Bone marrow (tissue), 2 donors: ENCODE data around the gene KIF27.
A peak's percentile ranks its signal among the peaks of the same experiment; 100 is the strongest.
"Not testable (repeated sequence)": the region's sequence is repeated elsewhere in the genome, so short reads cannot be mapped to it uniquely, and the experiment has no call there.

Experiments
- DNase-seq, 2 donors: peaks; one replicate each; lab custom pipeline; 2025; lab: John Stamatoyannopoulos, UW

KIF27 gene

GRCh38 chr9:83815120-83815519 lies 106.1 kb downstream of the KIF27 start:
- not testable (repeated sequence) for DNase-seq

DNA sequence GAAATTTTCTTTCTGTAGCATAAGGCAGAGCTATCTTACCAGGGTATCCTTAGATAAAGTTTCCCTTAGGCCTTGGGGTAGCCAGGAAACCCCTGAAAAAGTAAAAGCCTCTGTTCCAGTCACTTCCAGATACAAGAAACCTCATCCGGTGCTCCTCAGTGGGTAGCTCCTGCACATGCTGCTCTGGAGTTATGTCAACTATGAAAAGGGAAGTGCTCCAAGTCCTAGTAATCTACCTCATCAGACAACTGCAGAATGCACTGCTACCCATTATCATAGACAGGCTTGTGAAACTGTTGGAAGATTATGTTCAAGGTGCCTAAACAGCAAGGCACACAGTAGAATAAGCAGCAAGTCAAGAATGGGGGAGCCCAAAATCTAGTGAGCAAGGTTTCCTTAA lies 112.0 kb downstream of the KIF27 start:
- DNase-seq, result not testable (repeated sequence)

GRCh38 chr9:83804454-83804853 lies 116.8 kb downstream of the KIF27 start:
- not testable (repeated sequence) for DNase-seq

DNA sequence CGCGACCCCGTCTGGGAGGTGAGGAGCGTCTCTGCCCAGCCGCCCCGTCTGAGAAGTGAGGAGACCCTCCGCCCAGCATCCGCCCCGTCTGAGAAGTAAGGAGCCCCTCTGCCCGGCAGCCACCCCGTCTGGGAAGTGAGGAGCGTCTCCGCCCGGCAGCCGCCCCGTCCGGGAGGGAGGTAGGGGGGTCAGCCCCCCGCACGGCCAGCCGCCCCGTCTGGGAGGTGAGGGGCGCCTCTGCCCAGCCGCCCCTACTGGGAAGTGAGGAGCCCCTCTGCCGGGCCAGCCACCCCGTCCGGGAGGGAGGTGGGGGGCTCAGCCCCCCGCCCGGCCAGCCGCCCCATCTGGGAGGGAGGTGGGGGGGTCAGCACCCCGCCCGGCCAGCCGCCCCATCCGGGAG lies 117.3 kb downstream of the KIF27 start:
- DNase-seq, result not testable (repeated sequence)

DNA sequence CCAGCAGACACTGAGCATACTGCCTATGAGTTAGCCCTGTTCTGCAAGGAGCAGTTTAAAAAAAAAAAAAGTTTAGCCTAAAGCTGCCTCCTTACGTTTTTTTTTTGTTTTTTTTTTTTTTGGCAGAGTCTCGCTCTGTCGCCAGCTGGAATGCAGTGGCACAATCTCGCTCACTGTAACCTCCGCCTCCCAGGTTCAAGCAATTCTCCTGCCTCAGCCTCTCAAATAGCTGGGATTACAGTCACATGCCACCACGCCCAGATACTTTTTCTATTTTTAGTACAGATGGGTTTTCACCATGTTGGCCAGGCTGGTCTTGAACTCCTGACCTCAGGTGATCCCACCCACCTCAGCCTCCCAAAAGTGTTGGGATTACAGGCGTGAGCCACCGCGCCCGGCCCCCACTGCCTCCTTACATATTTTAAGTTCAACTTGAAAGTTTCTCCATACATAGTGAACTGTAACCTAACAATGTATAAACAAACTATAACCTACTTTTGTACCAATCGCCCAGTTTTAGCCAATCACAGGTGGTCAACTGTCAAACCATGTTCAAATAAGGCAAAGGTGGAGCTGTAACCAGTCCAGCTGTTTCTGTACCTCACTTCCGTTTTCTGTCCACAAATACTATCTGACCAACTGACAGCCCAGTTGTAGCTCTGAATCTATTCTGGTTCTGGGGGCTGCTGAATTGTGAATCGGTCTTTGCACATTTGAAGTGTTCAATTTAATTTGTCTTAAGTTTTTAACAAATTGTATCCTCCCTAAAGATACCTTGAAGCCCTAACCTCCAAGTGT lies 120.8 kb downstream of the KIF27 start:
- no peak for DNase-seq

DNA sequence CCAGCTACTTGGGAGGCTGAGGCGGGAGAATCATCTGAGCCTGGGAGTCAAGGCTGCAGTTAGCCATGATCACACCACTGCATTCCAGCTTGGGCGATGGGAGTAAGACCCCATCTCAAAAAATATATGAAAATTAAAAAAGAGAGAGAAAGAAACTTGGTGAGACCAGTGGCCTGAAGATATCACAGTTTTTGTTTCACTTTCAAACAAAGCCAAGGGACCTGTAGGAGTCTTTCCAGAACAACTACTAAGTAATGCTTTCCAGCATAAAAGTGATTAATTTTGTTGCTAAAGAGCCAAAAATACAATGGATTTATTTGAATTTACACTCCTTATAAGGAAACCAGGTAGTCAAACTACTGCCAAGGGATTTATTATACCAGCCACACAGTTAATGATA lies 127.2 kb downstream of the KIF27 start:
- DNase-seq, result no peak

DNA sequence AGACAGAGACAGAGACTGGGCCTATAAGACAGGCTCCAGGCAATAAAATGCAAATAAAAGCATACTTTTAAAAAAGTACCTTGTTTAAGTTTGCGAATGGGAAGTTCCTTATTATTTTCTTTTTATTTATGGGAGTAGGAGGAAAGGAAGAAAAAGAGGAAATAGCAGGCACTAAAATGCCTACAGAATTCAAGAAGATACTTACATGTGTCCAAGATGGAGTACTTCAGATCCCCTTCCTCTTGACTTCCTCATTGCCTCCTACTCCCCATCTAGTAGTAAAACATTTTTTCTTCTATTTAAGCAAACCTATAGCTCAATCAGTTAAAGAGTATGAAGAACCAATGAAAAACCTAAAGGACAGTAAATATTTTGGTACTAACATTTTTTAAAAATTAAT lies 128.5 kb downstream of the KIF27 start:
- DNase-seq, result peak in 1 of 2 donors; percentile 3
